Neural crest cell (in vitro differentiated cells): Measurements from ENCODE around the gene CKAP2. TPM values are rescaled to one million over a fixed set of nuclear protein-coding genes. Genes with fewer than 3 reads are reported as not detected.
A peak's percentile ranks its signal among the peaks of the same experiment; 100 is the strongest.

Experiments
- DNase-seq: peaks from one replicate; pipeline ENCODE4 v3.0.0; 2021; ENCODE audit warnings: low read depth, mixed read lengths, low spot score
- H3K27ac Mint-ChIP-seq: one replicate; pipeline ENCODE4 v1.8.0; 2021; ENCODE audit warnings: mild to moderate bottlenecking, mixed read lengths; ENCODE audit not compliant: unreplicated experiment
- H3K27me3 Mint-ChIP-seq: 2 replicates; pipeline ENCODE4 v1.8.0; 2021; ENCODE audit warnings: low read depth, mild to moderate bottlenecking, mixed read lengths
- H3K36me3 Mint-ChIP-seq: 2 replicates; pipeline ENCODE4 v1.8.0; 2021; ENCODE audit warnings: low read depth, mild to moderate bottlenecking, mixed read lengths
- H3K4me1 Mint-ChIP-seq: 2 replicates; pipeline ENCODE4 v1.8.0; 2021; ENCODE audit warnings: mixed read lengths
- H3K4me3 Mint-ChIP-seq: one replicate; pipeline ENCODE4 v1.8.0; 2021; ENCODE audit warnings: mild to moderate bottlenecking, mixed read lengths
- H3K9me3 Mint-ChIP-seq: 2 replicates; pipeline ENCODE4 v1.8.0; 2021; ENCODE audit warnings: mixed read lengths
- CTCF ChIP-seq: fragments of 200-600 bp; sonication (generic); conservative IDR thresholded peaks from 2 replicates; pipeline ENCODE4 v1.5.0; 2021; ENCODE audit warnings: antibody characterized with exemption, mild to moderate bottlenecking
- total RNA-seq: library from RNA; stranded (reverse); gene quantifications from 2 replicates; pipeline ENCODE4 v1.2.1, GENCODE V29; 2021

Gene CKAP2
- total RNA-seq, 1 donor from 2014 or later: 119 TPM

- peaks cover 20% of the 10 kb centered on the region for H3K36me3 Mint-ChIP-seq
- H3K9me3 Mint-ChIP-seq: no peaks in the 10 kb centered on the region
Observed at GRCh38 chr13:52428295-52428694, 27.0 kb upstream of the CKAP2 start.

GRCh38 chr13:52432456-52432855, 22.8 kb upstream of the CKAP2 start:
- H3K27ac Mint-ChIP-seq: no peak overlapping the region
- H3K4me3 Mint-ChIP-seq: no peak overlapping the region
- H3K9me3 Mint-ChIP-seq: no peaks in the 10 kb centered on the region
- H3K27me3 Mint-ChIP-seq: no peaks in the 10 kb centered on the region
- H3K36me3 Mint-ChIP-seq: peaks cover 22% of the 10 kb centered on the region
- H3K4me1 Mint-ChIP-seq: no peaks in the 10 kb centered on the region
- TF ChIP-seq CTCF: no peak
- DNase-seq: no peak

More at GRCh38 chr13:52428295-52428694, 27.0 kb upstream of the CKAP2 start:
- Mint-ChIP-seq H3K27ac (no peak overlapping the region), H3K27me3 (no peaks in the 10 kb centered on the region), H3K4me1 (no peaks in the 10 kb centered on the region), H3K4me3 (no peak overlapping the region)
- no peak for DNase-seq
- TF ChIP-seq CTCF: no peak

GRCh38 chr13:52446265-52446664, 9.0 kb upstream of the CKAP2 start:
- H3K36me3 Mint-ChIP-seq: peaks cover 3% of the 10 kb centered on the region

GRCh38 chr13:52447354-52447753, 7.9 kb upstream of the CKAP2 start:
- peaks cover 3% of the 10 kb centered on the region for H3K36me3 Mint-ChIP-seq
- DNase-seq: no peak

More at GRCh38 chr13:52446265-52446664, 9.0 kb upstream of the CKAP2 start:
- no peak overlapping the region for H3K4me3 Mint-ChIP-seq
- DNase-seq: no peak
- peaks cover 21% of the 10 kb centered on the region for H3K4me1 Mint-ChIP-seq
- H3K27ac Mint-ChIP-seq: no peak overlapping the region
- no peak for TF ChIP-seq CTCF
- H3K27me3 Mint-ChIP-seq: no peaks in the 10 kb centered on the region
- no peaks in the 10 kb centered on the region for H3K9me3 Mint-ChIP-seq

GRCh38 chr13:52447815-52448552, 7.3 kb upstream of the CKAP2 start:
- peaks cover 26% of the 10 kb centered on the region for H3K4me1 Mint-ChIP-seq
- H3K4me3 Mint-ChIP-seq: peak overlapping the region; percentile 87
- H3K27ac Mint-ChIP-seq: no peak overlapping the region
- H3K27me3 Mint-ChIP-seq: no peaks in the 10 kb centered on the region
- H3K36me3 Mint-ChIP-seq: no peaks in the 10 kb centered on the region
- no peak for TF ChIP-seq CTCF
- no peak for DNase-seq
- H3K9me3 Mint-ChIP-seq: no peaks in the 10 kb centered on the region

More at GRCh38 chr13:52447354-52447753, 7.9 kb upstream of the CKAP2 start:
- Mint-ChIP-seq H3K9me3 (no peaks in the 10 kb centered on the region), H3K27me3 (no peaks in the 10 kb centered on the region), H3K27ac (no peak overlapping the region), H3K4me3 (no peak overlapping the region), H3K4me1 (peaks cover 25% of the 10 kb centered on the region)
- TF ChIP-seq CTCF: no peak
